ENCODE measurements around the gene STAT6.
A peak's percentile ranks its signal among the peaks of the same experiment; 100 is the strongest.

STAT6 gene

DNA sequence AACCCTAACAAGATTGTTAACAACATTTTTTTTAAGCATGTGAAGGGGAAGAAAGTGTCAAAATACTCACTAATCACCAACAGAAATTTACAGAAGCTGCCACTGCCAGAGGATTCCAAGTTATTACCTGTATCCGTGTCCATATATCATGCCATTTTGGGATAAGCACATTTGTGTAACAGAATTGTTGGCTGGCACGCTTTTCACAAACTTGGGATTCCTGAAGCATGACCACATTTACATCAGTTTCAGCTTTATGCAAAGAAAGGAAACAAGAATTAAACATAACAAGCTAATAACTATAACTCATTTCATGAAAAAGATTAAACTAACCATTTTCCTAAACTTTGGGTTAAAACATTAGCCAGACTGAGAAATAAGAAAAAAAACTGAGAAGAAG lies 38.5 kb downstream of the STAT6 start:
- Histone ChIP-seq H3K4me3 (replicated peaks; ENCODE audit: low read depth, low read length) (no peak overlapping the region), H3K36me3 (ENCODE audit: control insufficient read depth, insufficient read depth, low read length) (peaks cover 2% of the 10 kb centered on the region), H3K27me3 (replicated peaks; ENCODE audit: control insufficient read depth, insufficient read depth, low read length) (no peaks in the 10 kb centered on the region)
- TF ChIP-seq, protein P1, sequence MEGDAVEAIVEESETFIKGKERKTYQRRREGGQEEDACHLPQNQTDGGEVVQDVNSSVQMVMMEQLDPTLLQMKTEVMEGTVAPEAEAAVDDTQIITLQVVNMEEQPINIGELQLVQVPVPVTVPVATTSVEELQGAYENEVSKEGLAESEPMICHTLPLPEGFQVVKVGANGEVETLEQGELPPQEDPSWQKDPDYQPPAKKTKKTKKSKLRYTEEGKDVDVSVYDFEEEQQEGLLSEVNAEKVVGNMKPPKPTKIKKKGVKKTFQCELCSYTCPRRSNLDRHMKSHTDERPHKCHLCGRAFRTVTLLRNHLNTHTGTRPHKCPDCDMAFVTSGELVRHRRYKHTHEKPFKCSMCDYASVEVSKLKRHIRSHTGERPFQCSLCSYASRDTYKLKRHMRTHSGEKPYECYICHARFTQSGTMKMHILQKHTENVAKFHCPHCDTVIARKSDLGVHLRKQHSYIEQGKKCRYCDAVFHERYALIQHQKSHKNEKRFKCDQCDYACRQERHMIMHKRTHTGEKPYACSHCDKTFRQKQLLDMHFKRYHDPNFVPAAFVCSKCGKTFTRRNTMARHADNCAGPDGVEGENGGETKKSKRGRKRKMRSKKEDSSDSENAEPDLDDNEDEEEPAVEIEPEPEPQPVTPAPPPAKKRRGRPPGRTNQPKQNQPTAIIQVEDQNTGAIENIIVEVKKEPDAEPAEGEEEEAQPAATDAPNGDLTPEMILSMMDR (IDR thresholded peaks at IDR 0.05; ENCODE audit: insufficient read depth, low read length, poor library complexity, severe bottlenecking), result no peak
- DNase-seq (ENCODE audit: extremely low read depth, insufficient read length), result no peak

DNA sequence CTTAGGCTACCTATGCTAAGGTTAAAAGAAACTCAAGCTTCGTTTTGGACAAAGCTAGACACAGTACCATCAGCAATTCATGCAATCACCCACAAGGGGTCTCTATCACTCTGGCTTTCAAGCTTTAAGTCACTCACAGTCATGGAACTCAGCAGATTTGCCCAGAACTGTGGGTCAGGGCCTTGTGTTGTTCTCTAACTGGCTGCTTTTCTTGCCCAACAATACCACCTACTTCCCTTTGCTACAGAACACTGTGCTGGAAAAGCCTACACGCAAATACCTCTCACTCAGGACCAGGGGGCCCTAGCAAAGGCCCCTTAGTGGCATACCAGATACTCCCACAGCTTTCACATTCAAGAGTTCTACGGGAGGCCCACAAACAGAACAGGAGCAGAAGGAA lies 41.6 kb downstream of the STAT6 start:
- H3K36me3 ChIP-seq (ENCODE audit: control insufficient read depth, insufficient read depth, low read length), result no peaks in the 10 kb centered on the region; the same call in none of the 2 replicates
- DNase-seq (ENCODE audit: extremely low read depth, insufficient read length), result no peak
- TF ChIP-seq, protein P1 (IDR thresholded peaks at IDR 0.05; ENCODE audit: insufficient read depth, low read length, poor library complexity, severe bottlenecking), result peak; percentile 73
- H3K4me3 ChIP-seq (replicated peaks; ENCODE audit: low read depth, low read length), result no peak overlapping the region
- no peaks in the 10 kb centered on the region for H3K27me3 ChIP-seq (replicated peaks; ENCODE audit: control insufficient read depth, insufficient read depth, low read length)

DNA sequence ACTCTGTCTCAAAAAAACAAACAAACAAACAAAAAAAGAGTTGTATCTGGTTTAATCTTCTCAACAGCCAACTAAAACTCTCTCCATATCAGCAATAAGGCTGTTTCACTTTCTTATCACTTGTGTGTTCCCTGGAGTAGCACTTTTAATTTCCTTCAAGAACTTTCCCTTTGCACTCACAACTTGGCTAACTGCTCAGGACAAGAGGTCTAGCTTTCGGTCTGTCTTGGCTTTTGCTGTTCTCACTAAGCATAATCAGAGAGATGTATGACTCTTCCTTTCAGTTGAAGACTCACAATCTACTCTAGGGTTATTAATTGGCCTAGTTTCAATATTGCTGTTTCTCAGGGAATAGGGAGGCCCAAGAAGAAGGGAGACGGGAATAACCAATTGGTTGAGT lies 44.9 kb downstream of the STAT6 start:
- DNase-seq (ENCODE audit: extremely low read depth, insufficient read length), result no peak
- Histone ChIP-seq H3K36me3 (ENCODE audit: control insufficient read depth, insufficient read depth, low read length) (no peaks in the 10 kb centered on the region; the same call in 1 of the 2 replicates), H3K4me3 (replicated peaks; ENCODE audit: low read depth, low read length) (no peak overlapping the region), H3K27me3 (replicated peaks; ENCODE audit: control insufficient read depth, insufficient read depth, low read length) (no peaks in the 10 kb centered on the region)
- TF ChIP-seq, protein P1 (IDR thresholded peaks at IDR 0.05; ENCODE audit: insufficient read depth, low read length, poor library complexity, severe bottlenecking), result no peak

DNA sequence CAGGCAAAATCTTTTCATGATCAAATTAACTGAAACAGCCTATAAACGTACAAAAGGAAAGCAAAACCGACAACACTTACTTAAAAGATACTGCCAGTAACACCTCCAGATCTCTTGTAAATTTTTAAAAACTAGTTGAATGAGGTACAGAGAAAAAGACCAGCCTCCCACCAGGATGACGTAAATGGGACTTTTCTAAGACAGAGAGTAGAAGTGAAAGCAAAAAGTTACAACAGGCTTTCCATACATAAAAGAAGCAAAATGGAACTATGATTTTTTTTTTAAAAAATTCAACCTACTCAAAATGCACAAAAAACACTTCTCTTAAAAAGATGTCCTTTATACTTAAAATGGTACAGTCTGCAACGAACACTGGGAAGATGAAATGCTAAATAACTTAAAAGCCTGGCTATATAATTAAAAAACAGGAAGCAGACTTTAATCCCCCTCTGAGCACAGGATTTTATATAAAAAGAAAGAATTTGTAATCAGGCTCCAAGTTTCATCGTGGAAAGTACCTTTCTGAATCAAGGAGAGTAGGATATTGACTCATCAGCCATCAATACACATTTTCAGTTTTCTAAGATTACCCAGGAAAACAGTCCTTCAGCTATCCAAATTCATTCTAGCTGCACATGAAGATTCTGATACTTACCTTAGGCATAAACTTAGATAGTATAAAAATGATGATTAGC lies 47.0 kb downstream of the STAT6 start:
- no peaks in the 10 kb centered on the region for H3K27me3 ChIP-seq (replicated peaks; ENCODE audit: control insufficient read depth, insufficient read depth, low read length)
- TF ChIP-seq, protein P1 (IDR thresholded peaks at IDR 0.05; ENCODE audit: insufficient read depth, low read length, poor library complexity, severe bottlenecking), result no peak
- H3K36me3 ChIP-seq (ENCODE audit: control insufficient read depth, insufficient read depth, low read length), result peaks cover 8% of the 10 kb centered on the region
- DNase-seq (ENCODE audit: extremely low read depth, insufficient read length), result peak; percentile 60
- peak overlapping the region; percentile 23; the same call in 1 of the 2 replicates for H3K4me3 ChIP-seq (replicated peaks; ENCODE audit: low read depth, low read length)

DNA sequence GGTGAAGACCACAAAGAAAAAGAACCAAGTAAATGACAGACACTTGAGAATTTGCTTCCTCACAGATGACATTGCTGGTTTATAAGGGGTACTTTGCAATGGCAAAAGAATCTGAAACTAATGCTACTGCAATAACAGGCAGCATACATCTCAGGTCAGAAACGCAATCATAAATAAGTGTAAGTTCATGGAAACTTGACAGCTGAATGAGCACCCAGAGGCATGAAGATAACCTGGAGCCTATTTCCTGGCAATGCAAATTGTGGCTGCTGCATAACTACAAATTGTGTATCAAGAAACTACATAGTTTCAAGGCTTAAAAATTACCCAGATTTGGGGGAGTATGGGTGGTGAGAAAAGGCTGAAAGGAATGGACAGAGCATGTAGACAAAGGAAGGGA lies 52.7 kb downstream of the STAT6 start:
- H3K27me3 ChIP-seq (replicated peaks; ENCODE audit: control insufficient read depth, insufficient read depth, low read length), result no peaks in the 10 kb centered on the region
- peaks cover 16% of the 10 kb centered on the region for H3K36me3 ChIP-seq (ENCODE audit: control insufficient read depth, insufficient read depth, low read length)
- no peak overlapping the region for H3K4me3 ChIP-seq (replicated peaks; ENCODE audit: low read depth, low read length)
- TF ChIP-seq, protein P1 (IDR thresholded peaks at IDR 0.05; ENCODE audit: insufficient read depth, low read length, poor library complexity, severe bottlenecking), result no peak
- no peak for DNase-seq (ENCODE audit: extremely low read depth, insufficient read length)

Measured in GM06990 (cell line).